DMS53 (cell line): ENCODE results near the gene SCIMP.
"Not testable (repeated sequence)": the region's sequence is repeated elsewhere in the genome, so short reads cannot be mapped to it uniquely, and the experiment has no call there.

ENCODE experiments used
- DNase-seq: peaks from one replicate; lab custom pipeline; 2025; lab: John Stamatoyannopoulos, UW

Gene SCIMP

DNA sequence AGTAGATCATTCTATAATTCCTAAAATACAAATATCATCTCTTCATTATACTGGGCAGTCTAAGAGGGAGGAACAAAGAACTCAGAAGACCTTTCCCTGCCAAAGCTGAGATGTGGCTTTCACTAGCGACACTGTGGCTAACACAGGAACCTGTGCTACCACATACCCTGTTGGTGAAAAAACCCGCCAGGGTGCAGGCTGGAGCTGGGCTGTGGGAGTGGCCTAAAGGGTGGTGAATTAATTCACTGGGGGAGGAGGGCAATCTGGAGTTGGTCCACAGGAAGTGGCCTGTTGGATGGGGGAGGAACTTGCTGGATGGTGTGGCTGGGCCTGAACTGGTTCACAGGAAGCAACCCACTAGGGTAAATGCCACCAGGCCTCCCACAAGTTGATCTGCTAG lies 50.4 kb downstream of the SCIMP start:
- DNase-seq: no peak

DNA sequence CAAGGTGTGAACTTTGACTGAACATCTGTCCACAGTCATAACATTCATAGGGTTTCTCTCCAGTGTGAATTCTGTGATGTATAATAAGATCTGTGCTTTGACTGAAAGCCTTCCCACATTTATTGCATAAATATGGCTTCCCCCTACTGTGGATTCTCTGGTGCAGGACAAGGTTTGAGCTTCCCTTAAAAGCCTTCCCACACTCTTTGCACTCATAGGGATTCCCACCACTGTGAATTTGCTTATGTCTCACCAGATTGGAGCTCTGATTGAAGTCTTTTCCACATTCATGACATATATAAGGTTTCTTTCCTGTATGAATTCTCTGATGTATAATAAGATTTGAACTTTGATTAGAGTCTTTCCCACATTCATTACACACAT lies 51.3 kb downstream of the SCIMP start:
- no peak for DNase-seq

DNA sequence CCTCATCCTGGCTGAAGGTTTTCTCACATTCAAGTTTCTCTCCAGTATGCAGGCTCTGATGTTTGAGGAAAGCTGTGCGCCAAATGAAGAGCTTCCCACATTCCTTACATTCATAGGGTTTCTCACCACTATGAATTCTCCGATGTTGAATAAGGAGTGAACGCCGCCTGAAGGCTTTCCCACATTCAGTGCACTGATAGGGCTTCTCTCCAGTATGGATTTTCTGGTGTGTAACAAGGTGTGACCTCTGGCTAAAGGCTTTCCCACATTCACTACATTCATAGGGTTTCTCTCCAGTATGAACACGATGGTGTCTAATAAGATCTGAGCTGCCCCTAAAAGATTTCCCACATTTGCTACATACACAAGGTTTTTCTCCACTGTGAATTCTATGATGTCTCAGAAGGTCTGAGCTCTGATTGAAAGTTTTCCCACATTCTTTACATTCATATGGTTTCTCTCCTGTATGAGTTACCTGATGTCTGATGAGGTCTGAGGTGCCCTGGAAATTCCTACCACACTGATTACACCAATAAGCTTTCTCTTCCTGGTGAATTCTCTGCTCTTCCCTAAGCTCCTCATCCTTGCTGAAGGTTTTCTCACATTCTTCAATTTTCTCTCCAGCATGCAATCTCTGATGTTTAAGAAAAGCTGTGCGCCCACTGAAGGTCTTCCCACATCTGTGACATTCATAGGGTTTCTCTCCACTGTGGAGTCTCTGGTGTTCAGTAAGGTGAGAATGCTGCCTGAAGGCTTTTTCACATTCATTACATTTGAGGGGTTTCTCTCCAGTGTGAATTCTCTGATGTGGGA lies 51.9 kb downstream of the SCIMP start:
- no peak for DNase-seq

GRCh38 chr17:5181509-5182305 lies 53.0 kb downstream of the SCIMP start:
- DNase-seq: peak; percentile 22

DNA sequence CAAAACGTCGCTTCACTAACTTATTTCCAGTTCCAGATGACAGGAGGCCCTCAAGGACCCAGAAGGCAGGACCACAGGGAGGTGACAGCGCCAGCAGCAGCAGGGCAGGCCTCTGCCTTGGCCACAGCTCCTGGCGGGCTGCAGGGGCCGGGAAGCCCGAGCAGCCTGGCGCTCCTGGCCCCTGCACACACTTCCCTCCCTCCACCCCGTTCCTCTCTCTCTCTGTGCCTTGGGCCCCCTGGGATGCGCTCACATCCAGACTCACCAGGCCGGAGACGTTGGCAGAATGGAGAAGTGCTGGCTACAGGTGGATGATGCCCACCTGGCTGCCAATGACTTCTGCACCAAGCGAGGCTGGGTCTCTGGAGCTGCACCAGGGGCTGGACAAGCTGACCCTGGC lies 55.7 kb downstream of the SCIMP start:
- no peak for DNase-seq

GRCh38 chr17:5175027-5175426 lies 59.6 kb downstream of the SCIMP start:
- DNase-seq: not testable (repeated sequence)

DNA sequence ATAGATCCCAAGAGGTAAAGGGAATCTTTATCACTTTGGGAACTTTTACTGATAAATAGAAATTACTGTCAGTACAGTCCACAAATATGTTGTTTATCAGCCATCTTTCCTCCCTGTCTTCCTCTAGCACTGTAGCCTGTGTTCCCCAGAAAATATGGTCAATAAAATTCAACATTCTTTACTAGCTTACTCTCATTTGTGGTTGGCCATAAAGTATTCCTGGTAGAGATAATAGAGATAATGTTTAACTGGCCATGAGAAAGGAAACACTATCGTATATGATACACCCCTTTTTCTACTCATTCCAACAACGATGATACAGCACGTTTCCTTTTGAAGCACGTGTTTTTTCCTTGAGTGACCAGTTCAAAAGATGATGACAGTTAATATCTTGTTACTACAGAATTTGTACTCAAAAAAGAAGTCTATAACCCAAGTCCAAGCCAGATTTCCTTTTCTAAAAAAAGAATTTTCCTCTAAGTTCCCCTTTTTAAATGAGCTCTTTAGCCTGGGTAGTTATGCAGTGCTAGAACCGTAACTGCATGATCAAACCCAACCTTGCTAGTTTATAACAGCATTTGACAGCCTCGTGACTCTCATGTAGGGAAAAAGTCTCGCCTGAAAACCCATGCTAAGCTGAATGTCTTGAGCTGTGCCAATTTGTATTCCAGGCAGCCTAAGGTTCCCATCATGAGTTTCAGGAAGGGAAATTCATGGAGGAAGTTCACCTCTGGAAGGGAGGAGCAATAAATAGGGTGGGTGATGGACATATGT lies 68.7 kb downstream of the SCIMP start:
- DNase-seq: not testable (repeated sequence)

DNA sequence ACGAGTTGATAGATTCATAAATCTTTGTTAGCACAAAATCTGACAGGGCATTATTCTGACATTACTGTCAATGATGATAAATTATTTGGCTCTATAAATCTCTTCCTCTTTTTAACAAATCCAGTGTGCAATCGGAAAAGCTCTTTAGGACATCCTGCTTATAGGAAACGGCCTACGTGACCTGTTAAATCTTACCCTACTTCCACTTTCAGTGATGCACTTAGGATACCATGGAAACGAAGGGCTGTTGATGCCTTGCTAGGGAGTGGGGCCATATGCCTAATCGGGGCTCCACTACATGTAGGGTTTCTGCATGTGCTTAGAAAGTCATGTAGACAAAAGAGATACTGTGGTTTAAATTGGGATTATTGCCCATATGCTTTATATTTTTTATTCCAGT lies 70.2 kb downstream of the SCIMP start:
- DNase-seq: no peak

- not testable (repeated sequence) for DNase-seq
Measured at GRCh38 chr17:5161793-5162192, 72.9 kb downstream of the SCIMP start.

GRCh38 chr17:5160702-5161101 lies 74.0 kb downstream of the SCIMP start:
- not testable (repeated sequence) for DNase-seq
